Measurements from ENCODE around the gene HIRIP3.
A peak's percentile ranks its signal among the peaks of the same experiment; 100 is the strongest.

Gene HIRIP3

GRCh38 chr16:29977063-29977825 lies 18.2 kb downstream of the HIRIP3 start:
- Histone ChIP-seq H3K36me3 (peaks cover 53 to 65% (median 60%) of the 10 kb centered on the region in 11 experiments), H3K4me1 (peaks cover 36 to 53% (median 48%) of the 10 kb centered on the region in 10 experiments), H3K4me2 (peak overlapping the region; percentile 96 to 100 (median 99)), H3K27ac (0 out of 22 replicates have a peak overlapping the region, but pooled peaks of 1 of the 11 experiments have one; percentile 19), H4K20me1 (peaks cover 32 to 69% (median 50%) of the 10 kb centered on the region in 11 experiments), H3K9me3 (replicated peaks in 1 of 11) (peaks cover 0 to 9% (median 5%) of the 10 kb centered on the region in 11 experiments; a peak in 10 of 22 replicates), H3K27me3 (no peaks in the 10 kb centered on the region), H3K4me3 (peak overlapping the region in 3 of 10 experiments; percentile 92 to 99 (median 99); a peak in 2 of 20 replicates), H3K9ac (peak overlapping the region in 8 of 11 experiments; percentile 7 to 95 (median 94); a peak in 9 of 22 replicates)
- TF ChIP-seq Cebpa-rat (IDR thresholded peaks at IDR 0.05), result no peak

- H3K4me3 ChIP-seq, result peak overlapping the region; percentile 75 to 99 (median 96)
- H3K4me2 ChIP-seq, result peak overlapping the region; percentile 96 to 100 (median 99)
- TF ChIP-seq Cebpa-rat (IDR thresholded peaks at IDR 0.05), result no peak
- peaks cover 36 to 59% (median 48%) of the 10 kb centered on the region in 10 experiments for H3K4me1 ChIP-seq
- H3K36me3 ChIP-seq, result peaks cover 44 to 62% (median 53%) of the 10 kb centered on the region in 11 experiments
- H3K27ac ChIP-seq, result peak overlapping the region in 4 of 11 experiments; percentile 1 to 89 (median 66); a peak in 4 of 22 replicates
- H3K9ac ChIP-seq, result peak overlapping the region; percentile 83 to 95 (median 93)
- peaks cover 32 to 63% (median 50%) of the 10 kb centered on the region in 11 experiments for H4K20me1 ChIP-seq
- H3K9me3 ChIP-seq (replicated peaks in 1 of 11), result peaks cover 0 to 9% (median 5%) of the 10 kb centered on the region in 11 experiments; a peak in 10 of 22 replicates
- H3K27me3 ChIP-seq, result no peaks in the 10 kb centered on the region
Measured at GRCh38 chr16:29975811-29976511, 19.5 kb downstream of the HIRIP3 start.

DNA sequence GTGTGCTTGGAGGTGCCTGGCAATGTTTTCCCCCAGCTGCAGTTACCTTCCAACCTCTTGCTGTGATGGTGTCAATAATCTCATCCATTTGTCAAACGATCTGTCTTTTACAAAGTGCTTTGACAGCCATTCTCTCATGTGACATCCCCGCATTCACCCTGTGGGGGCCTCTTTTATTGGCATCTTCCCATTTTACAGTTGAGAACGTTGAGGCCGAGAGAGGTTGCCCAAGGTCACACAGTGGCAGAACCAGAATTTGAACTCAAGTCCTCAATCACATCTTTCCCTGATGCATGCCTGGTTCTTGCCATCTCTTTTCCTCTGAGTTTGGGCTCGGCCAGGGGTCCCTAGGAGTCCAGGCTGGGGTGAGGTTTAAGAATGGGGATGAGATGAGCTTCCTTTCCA lies 20.3 kb downstream of the HIRIP3 start:
- Histone ChIP-seq H3K9ac (peak overlapping the region; percentile 83 to 95 (median 93)), H3K36me3 (peaks cover 37 to 60% (median 51%) of the 10 kb centered on the region in 11 experiments), H3K27ac (peak overlapping the region in 9 of 11 experiments; percentile 79 to 89 (median 84); a peak in 12 of 22 replicates), H3K4me3 (peak overlapping the region; percentile 75 to 99 (median 96)), H3K27me3 (no peaks in the 10 kb centered on the region), H3K4me1 (peaks cover 36 to 59% (median 48%) of the 10 kb centered on the region in 10 experiments), H3K9me3 (replicated peaks in 1 of 11) (peaks cover 0 to 9% (median 5%) of the 10 kb centered on the region in 11 experiments; a peak in 10 of 22 replicates), H3K4me2 (peak overlapping the region; percentile 96 to 100 (median 99)), H4K20me1 (peaks cover 32 to 59% (median 50%) of the 10 kb centered on the region in 11 experiments)
- no peak for TF ChIP-seq Cebpa-rat (IDR thresholded peaks at IDR 0.05)

DNA sequence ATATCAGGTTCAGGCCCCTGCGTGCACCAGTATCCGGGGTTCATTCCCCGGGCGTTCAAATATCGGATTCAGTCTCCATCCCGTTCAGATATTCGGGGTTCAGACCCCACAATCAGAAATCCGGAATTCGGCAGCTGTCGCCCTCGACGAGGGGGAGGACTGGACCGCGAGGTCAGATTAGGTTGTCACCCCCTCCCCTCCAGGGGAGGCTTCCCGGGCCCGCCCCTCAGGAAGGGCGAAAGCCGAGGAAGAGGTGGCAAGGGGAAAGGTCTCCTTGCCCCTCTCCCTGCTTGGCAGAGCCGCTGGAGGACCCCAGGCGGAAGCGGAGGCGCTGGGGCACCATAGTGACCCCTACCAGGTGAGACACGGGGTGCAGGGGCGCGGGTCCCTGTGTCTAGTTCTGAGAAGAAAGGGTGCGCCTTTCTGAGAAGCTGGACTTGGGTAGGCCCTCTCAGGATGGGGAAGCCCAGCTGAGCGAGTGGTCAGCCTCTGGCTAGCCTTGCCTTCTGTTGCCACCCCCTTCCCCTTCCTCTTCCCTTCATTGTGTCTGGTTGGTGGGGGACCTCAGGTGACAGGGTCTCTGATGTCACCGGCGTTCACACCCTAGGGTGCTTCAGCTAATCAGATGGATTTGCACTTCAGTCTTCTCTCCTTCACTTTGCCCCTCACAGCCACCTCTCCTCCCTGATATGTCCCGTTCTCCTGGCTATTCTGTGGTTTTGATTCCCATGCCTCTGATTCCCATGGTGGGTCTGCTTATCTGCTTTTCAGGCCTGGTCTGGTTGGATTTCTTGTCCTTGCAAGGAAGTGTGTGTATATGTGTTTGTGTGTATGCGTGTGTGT lies 20.9 kb downstream of the HIRIP3 start:
- Histone ChIP-seq H4K20me1 (peaks cover 32 to 53% (median 48%) of the 10 kb centered on the region in 11 experiments), H3K27me3 (no peaks in the 10 kb centered on the region), H3K4me2 (peak overlapping the region; percentile 96 to 100 (median 99)), H3K9ac (peak overlapping the region; percentile 83 to 95 (median 93)), H3K4me3 (peak overlapping the region; percentile 75 to 99 (median 96)), H3K36me3 (peaks cover 37 to 60% (median 51%) of the 10 kb centered on the region in 11 experiments), H3K4me1 (peaks cover 36 to 59% (median 48%) of the 10 kb centered on the region in 10 experiments), H3K9me3 (replicated peaks in 1 of 11) (peaks cover 0 to 9% (median 5%) of the 10 kb centered on the region in 11 experiments; a peak in 10 of 22 replicates), H3K27ac (peak overlapping the region; percentile 65 to 89 (median 84))
- no peak for TF ChIP-seq Cebpa-rat (IDR thresholded peaks at IDR 0.05)

DNA sequence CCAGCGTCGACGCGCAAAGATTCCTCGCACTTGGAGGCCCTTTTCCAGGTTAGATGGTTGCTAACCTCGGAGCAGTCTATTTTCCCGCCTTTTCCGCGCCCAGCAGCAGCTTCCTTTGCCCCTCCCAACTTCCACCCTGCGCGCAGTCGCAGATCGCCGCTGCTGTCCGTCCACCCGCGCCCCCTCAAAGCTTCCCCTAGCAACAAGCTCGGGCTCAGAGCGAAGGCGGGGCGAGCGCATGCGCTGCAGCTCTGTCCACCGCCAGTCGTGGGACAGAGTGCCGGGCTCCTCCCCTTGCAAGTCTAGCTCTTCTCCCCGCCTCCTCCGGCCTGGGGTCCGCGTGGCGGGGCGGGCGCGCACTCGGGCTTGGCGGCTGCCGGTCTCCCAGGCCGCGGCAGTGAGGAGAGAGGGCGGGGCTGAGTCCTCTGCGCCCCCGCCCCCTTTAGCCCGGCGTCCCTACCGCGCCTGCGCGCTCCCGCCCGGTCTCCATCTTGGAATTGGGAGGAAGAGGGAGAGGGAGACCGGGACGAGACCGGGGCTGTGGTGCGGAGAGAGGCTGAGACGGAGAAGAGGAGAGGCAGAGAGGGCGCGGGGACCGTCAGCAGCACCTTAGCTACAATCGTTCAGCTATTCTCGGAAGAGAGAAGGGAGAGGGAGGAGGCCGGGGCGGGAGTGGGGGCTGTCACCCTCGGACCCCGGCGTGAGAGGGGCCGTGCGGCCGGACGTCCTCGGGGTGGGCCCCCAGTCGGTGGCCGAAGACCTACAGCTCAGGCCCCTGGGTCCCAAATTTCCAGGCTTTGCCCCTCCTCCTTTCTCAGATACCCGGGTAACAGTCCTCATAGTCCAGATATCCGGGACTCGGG lies 21.8 kb downstream of the HIRIP3 start, which contains the start of gene TAOK2:
TSS of gene TAOK2 (plus strand) at position 485 of the 863 bp plus-strand sequence. CDS start 3,905 bp downstream, outside the sequence.
- peaks cover 0 to 9% (median 5%) of the 10 kb centered on the region in 11 experiments; a peak in 10 of 22 replicates for H3K9me3 ChIP-seq (replicated peaks in 1 of 11)
- H3K4me2 ChIP-seq, result peak within 1 kb of the TSS; percentile 96 to 100 (median 99)
- peak within 1 kb of the TSS; percentile 65 to 89 (median 84) for H3K27ac ChIP-seq
- peaks cover 36 to 56% (median 48%) of the 10 kb centered on the region in 10 experiments for H3K4me1 ChIP-seq
- no peak for TF ChIP-seq Cebpa-rat (IDR thresholded peaks at IDR 0.05)
- peak within 1 kb of the TSS; percentile 75 to 99 (median 96) for H3K4me3 ChIP-seq
- no peaks in the 10 kb centered on the region for H3K27me3 ChIP-seq
- H3K9ac ChIP-seq, result peak within 1 kb of the TSS; percentile 83 to 95 (median 93)
- H3K36me3 ChIP-seq, result peaks cover 35 to 60% (median 51%) of the 10 kb centered on the region in 11 experiments
- peaks cover 32 to 44% (median 41%) of the 10 kb centered on the region in 11 experiments for H4K20me1 ChIP-seq

- H3K27ac ChIP-seq, result peak overlapping the region in 8 of 11 experiments; percentile 30 to 63 (median 48); a peak in 12 of 22 replicates
- H3K27me3 ChIP-seq, result no peaks in the 10 kb centered on the region
- peaks cover 32 to 38% (median 35%) of the 10 kb centered on the region in 11 experiments for H4K20me1 ChIP-seq
- no peak overlapping the region; a peak in 1 of 22 replicates for H3K9ac ChIP-seq
- peaks cover 0 to 9% (median 5%) of the 10 kb centered on the region in 11 experiments; a peak in 10 of 22 replicates for H3K9me3 ChIP-seq (replicated peaks in 1 of 11)
- peaks cover 36 to 50% (median 42%) of the 10 kb centered on the region in 10 experiments for H3K4me1 ChIP-seq
- peak overlapping the region in 5 of 11 experiments; percentile 6 to 61 (median 40); a peak in 7 of 22 replicates for H3K4me2 ChIP-seq
- H3K36me3 ChIP-seq, result peaks cover 35 to 60% (median 51%) of the 10 kb centered on the region in 11 experiments
- TF ChIP-seq Cebpa-rat (IDR thresholded peaks at IDR 0.05), result no peak
- H3K4me3 ChIP-seq, result 0 out of 20 replicates have a peak overlapping the region, but pooled peaks of 1 of the 10 experiments have one; percentile 98
Measured at GRCh38 chr16:29972992-29973383, 22.4 kb downstream of the HIRIP3 start.

- H3K27ac ChIP-seq, result peak overlapping the region in 1 of 11 experiments; percentile 63; a peak in 3 of 22 replicates
- peaks cover 31 to 45% (median 37%) of the 10 kb centered on the region in 10 experiments for H3K4me1 ChIP-seq
- H3K27me3 ChIP-seq, result no peaks in the 10 kb centered on the region
- H4K20me1 ChIP-seq, result peaks cover 28 to 33% (median 30%) of the 10 kb centered on the region in 11 experiments
- H3K9me3 ChIP-seq (replicated peaks in 1 of 11), result peaks cover 0 to 9% (median 5%) of the 10 kb centered on the region in 11 experiments; a peak in 10 of 22 replicates
- H3K4me3 ChIP-seq, result no peak overlapping the region
- H3K4me2 ChIP-seq, result peak overlapping the region in 3 of 11 experiments; percentile 40 to 61 (median 47); a peak in 4 of 22 replicates
- H3K36me3 ChIP-seq, result peaks cover 34 to 60% (median 49%) of the 10 kb centered on the region in 11 experiments
- TF ChIP-seq Cebpa-rat (IDR thresholded peaks at IDR 0.05), result no peak
- H3K9ac ChIP-seq, result no peak overlapping the region
Measured at GRCh38 chr16:29972500-29972899, 22.9 kb downstream of the HIRIP3 start.
